NCI-H2029 (cell line): ENCODE measurements around the gene CORIN.
"Not testable (repeated sequence)": the region's sequence is repeated elsewhere in the genome, so short reads cannot be mapped to it uniquely, and the experiment has no call there.

Source experiments
- DNase-seq: peaks from one replicate; lab custom pipeline; 2025; lab: John Stamatoyannopoulos, UW

Gene CORIN

GRCh38 chr4:47767956-47768355 lies 69.9 kb downstream of the CORIN start:
- not testable (repeated sequence) for DNase-seq

GRCh38 chr4:47763279-47763678 lies 74.6 kb downstream of the CORIN start:
- DNase-seq = no peak

DNA sequence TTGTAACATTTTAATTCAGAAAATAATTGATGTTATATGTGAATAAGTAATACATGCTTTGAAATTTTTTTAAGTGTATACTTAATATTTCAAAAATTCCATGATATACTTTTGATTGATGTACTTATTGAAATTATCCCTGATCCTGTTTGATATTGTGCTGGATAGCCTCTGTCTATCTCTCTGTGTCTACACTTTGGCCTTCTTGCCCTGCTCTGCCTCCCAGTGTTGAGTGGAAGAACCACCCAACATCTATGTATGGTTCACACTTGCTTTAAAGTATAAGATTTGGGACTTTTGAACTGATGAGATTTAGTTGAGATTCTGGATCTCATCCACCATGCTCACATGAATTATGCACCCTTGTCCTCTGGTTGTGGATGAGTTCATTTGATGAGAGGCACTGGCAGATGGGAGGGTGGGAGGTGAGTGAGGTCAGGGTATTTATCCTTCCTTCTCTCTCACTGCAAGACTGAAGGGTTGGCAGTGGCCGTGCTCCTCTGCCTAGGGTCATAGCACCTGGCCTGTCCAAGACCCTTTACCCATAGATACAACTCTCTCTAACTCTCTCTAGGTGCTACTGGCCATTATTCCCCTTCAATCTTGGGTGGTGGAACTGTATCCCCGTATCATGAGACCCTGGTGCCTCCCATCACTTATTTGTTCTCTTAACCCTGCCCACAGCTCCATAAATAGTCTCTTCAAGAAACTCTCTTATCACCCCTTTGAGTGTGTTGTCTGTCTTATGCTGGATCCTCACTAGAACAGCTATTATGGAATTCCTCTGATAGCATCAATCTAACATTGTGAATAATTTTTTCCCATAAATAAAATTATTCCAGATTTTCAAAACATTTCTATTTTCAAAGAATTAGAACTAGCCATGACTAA lies 75.2 kb downstream of the CORIN start:
- no peak for DNase-seq

DNA sequence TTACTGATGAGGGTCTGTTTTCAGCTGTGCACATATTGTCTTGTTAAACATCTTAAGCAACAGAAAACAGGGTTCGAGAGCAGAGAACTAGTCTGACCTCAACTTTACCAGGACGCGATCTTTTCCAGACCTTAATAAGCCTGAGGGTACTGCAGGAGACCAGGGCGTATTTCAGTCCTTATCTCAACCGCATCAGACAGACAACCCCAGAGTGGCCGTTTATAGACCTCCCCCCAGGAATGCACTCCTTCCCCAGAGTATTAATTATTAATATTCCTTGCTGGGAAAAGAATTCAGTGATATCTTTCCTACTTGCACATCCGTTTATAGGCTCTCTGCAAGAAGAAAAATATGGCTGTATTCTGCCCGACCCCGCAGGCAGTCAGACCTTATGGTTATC lies 84.6 kb downstream of the CORIN start:
- not testable (repeated sequence) for DNase-seq

- DNase-seq = no peak
Measured at GRCh38 chr4:47752214-47752613, 85.7 kb downstream of the CORIN start.

DNA sequence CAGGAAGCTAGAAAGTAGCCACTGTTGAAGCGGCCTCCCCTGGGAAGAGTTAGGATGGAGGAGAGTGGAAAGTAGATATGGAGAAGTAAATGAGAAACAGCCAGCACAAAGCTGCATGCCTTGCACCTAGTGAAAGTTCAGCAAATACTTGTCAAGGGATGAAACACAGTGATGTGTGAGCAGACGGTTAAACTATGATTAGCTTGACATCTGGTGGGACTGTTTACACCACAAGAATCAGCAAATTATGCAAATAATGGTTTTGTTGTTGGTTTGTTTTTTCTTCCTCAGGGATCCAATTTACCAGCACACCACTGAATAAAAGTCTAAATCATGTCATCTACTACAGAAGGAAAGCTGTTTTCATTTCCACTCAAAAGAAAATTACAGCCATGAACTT lies 87.1 kb downstream of the CORIN start:
- no peak for DNase-seq

DNA sequence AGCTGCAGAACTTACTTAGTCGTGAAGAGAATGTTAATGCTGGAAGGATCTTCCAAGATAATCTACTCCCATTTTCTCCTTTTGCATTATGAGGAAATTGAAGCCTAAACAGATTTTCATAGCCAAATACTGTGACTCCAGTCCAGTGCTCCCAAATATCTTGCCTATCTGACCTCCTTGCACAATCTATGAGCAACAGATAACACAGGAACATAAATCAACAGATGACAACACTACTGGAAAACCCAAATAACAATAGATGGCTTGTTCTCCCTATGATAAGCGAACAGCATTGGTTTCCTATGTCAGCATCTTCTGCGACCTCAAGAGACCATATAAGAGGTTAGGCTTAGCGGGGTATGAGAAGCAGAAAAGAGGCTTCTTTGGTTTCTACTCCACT lies 88.0 kb downstream of the CORIN start:
- DNase-seq = no peak

GRCh38 chr4:47749060-47749459 lies 88.8 kb downstream of the CORIN start:
- DNase-seq = no peak

DNA sequence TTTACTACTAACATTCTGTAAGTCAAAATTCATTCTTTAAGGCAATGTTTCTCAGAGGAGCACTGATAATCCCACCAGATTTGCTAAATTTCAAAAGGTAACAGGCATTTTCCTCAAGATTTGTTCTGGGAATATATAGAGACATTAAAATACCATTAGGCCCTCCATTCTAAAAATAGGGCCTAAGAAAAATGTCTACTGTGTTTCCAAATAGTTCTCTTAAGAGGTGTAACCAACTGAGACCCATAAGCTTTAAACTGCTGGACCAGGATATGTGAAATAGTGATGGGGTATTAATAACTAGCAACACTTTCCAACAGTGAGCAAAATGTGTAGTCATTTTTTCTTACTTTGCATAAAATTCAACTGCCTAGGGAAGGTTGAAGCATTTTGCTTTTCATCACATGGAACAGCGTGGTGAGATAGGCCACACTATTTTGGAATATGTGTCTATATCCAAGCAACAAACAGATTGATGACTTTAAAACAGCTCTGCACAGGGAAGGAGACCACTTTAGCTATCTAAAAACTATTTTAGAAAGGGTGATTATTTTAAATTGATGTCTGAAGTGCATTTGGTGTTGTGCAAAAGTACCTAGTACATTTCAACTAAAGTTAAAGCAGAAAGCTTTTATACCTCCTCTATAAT lies 89.9 kb downstream of the CORIN start:
- DNase-seq = no peak

- no peak for DNase-seq
Measured at GRCh38 chr4:47747211-47747610, 90.7 kb downstream of the CORIN start.

DNA sequence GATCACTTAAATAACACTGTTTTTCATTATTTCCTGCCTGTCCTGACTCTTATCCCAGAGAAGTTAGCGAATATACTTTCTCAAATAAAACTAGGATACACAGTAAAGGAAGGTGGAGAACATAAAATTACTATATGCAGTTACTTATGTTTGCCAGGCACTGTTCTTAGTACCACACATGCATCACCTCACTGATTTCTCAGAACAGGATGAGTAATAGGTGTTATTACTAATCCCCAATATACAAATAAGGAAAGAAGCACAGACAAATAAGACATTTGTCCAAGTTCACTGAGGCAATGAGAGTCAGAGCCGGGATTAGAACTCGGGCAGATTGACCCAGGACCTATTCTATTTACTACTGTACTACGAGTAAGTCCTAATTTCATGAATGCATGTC lies 91.7 kb downstream of the CORIN start:
- no peak for DNase-seq

- DNase-seq = no peak
Measured at GRCh38 chr4:47744843-47745382, 93.0 kb downstream of the CORIN start.

DNA sequence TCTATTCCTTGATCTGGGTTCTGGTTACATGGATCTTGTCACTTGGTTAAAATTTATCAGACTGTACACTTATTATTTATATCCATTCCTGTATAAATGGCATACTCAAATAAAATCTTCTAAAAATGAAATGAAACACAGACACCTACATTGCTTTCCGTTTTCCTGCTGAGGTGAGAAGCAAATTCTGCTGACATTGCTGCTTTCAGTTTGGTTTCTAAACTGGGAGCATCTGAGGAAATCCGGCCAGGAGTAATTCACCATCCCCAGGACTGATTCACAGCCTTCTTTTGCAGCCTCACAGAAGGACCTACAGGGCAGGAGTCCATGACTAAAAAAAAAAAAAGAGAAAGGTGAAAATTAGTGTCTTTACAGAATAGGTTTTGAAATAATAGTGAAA lies 93.6 kb downstream of the CORIN start:
- DNase-seq = peak; percentile 9

- DNase-seq = no peak
Measured at GRCh38 chr4:47741200-47741599, 96.7 kb downstream of the CORIN start.

- no peak for DNase-seq
Measured at GRCh38 chr4:47737326-47737725, 100.5 kb downstream of the CORIN start.

- DNase-seq = no peak
Measured at GRCh38 chr4:47736555-47736954, 101.3 kb downstream of the CORIN start.

DNA sequence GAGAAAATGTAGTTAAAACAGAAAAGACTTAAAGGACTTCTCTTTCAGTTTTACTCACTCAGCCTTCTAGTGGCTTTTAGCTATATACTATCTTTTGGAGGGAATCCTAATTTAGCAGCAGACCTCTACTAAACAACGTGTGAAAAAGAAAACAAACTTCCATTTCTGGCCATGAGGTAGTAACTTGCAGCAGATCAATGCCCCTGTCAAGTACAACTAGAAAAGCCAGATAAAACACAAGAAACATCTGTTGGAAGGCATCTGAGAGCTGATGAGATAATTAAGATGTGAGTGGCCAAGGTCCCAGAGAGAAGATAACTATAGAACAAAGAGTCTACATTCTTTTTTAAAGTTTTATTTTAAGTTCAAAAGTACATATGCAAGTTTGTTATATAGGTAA lies 101.7 kb downstream of the CORIN start:
- no peak for DNase-seq

- DNase-seq = no peak
Measured at GRCh38 chr4:47733302-47734175, 104.3 kb downstream of the CORIN start.

GRCh38 chr4:47731182-47731581 lies 106.7 kb downstream of the CORIN start:
- no peak for DNase-seq

DNA sequence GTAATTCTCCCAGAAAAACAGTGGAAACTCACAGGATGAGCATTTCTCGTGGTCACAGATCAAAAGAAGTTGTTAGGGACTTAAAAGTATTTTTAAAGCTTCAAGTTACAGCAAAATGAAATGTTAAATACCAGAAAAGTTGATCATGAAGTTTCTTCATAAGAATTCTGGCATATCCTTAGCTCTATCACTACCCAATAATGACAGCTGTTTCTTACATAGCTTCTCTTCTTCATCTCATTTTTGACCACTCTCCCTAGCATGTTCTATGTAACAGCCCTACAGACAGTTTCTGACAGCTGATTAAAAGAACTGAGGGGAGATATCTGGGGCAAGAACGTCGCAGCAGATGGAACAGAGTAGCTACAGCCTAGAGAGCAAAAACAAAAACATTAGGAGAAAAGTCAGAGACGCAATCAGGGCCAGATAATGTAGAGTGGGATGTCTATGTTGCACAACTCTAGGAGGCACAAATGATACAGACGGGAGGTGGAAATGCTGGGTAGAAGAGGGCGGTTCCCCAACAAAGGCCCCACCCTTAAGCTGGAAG lies 108.7 kb downstream of the CORIN start:
- DNase-seq = no peak

DNA sequence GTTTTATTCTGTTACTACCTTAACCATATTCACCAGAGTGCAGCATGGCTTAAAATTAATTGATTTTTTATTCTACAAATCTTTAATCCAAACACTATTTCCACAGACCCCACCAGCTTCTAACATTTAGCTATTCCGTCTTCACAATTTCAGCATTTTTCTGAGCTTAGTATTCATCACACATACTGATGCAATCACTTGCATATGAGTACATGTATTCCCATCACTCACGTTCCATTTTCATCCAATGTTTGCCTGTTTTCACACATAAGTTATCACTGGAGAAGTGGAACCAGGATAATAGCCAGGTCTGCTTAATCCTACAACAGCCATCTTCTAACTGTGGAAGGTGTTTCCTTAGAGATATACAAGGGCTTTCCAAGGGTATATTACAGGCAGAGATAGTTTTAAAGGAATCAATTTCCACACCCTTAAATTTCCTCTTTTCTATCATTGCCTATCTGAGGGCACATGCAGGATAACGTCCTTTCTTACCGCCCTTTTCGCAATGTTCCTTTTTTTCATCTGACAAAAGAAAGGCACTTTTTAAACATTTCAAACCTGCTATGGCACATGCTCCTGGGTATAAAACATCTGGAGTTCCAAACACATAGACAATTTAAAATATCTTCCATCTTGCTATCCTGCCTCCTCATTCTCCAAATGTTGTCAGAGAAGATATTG lies 115.8 kb downstream of the CORIN start:
- DNase-seq = no peak
